Measurements from ENCODE around the gene AGBL2.

Gene AGBL2

GRCh38 chr11:47725442-47726117 is 10.4 kb upstream of the AGBL2 start:
- no peaks in the 10 kb centered on the region for H3K27me3 ChIP-seq (ENCODE audit: low read depth, low read length)
- peaks cover 6% of the 10 kb centered on the region; the same call in 1 of the 2 replicates for H3K4me1 ChIP-seq (ENCODE audit: low read length)
- H2AFZ ChIP-seq (ENCODE audit: low read depth, low read length) = no peak overlapping the region
- peaks cover 21% of the 10 kb centered on the region for H3K79me2 ChIP-seq (ENCODE audit: low read length)
- H3K9me3 ChIP-seq (ENCODE audit: insufficient read depth, low read length) = no peaks in the 10 kb centered on the region
- 0 out of 2 replicates have a peak, but pooled peaks cover 3% of the 10 kb centered on the region for H4K20me1 ChIP-seq (ENCODE audit: insufficient read depth, low read length)
- TF ChIP-seq EZH2phosphoT487 (IDR thresholded peaks at IDR 0.05; ENCODE audit: low read depth) = no peak
- TF ChIP-seq, protein P1, sequence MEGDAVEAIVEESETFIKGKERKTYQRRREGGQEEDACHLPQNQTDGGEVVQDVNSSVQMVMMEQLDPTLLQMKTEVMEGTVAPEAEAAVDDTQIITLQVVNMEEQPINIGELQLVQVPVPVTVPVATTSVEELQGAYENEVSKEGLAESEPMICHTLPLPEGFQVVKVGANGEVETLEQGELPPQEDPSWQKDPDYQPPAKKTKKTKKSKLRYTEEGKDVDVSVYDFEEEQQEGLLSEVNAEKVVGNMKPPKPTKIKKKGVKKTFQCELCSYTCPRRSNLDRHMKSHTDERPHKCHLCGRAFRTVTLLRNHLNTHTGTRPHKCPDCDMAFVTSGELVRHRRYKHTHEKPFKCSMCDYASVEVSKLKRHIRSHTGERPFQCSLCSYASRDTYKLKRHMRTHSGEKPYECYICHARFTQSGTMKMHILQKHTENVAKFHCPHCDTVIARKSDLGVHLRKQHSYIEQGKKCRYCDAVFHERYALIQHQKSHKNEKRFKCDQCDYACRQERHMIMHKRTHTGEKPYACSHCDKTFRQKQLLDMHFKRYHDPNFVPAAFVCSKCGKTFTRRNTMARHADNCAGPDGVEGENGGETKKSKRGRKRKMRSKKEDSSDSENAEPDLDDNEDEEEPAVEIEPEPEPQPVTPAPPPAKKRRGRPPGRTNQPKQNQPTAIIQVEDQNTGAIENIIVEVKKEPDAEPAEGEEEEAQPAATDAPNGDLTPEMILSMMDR (IDR thresholded peaks at IDR 0.05; ENCODE audit: low read depth, low read length) = no peak
- H3K27ac ChIP-seq (ENCODE audit: low read length) = no peak overlapping the region
- H3K36me3 ChIP-seq (replicated peaks; ENCODE audit: low read depth, low read length) = peaks cover 62% of the 10 kb centered on the region
- no peak overlapping the region for H3K4me2 ChIP-seq (ENCODE audit: low read length)
- H3K4me3 ChIP-seq (ENCODE audit: low read length) = no peak overlapping the region
- H3K9ac ChIP-seq (ENCODE audit: low read length) = no peak overlapping the region

- H3K9me3 ChIP-seq (ENCODE audit: insufficient read depth, low read length) = no peaks in the 10 kb centered on the region
- H4K20me1 ChIP-seq (ENCODE audit: insufficient read depth, low read length) = no peaks in the 10 kb centered on the region
- TF ChIP-seq, protein P1 (IDR thresholded peaks at IDR 0.05; ENCODE audit: low read depth, low read length) = no peak
- TF ChIP-seq EZH2phosphoT487 (IDR thresholded peaks at IDR 0.05; ENCODE audit: low read depth) = no peak
- no peaks in the 10 kb centered on the region for H3K27me3 ChIP-seq (ENCODE audit: low read depth, low read length)
- H3K4me3 ChIP-seq (ENCODE audit: low read length) = no peak overlapping the region
- H3K36me3 ChIP-seq (replicated peaks; ENCODE audit: low read depth, low read length) = peaks cover 55% of the 10 kb centered on the region
- no peak overlapping the region for H3K4me2 ChIP-seq (ENCODE audit: low read length)
- peaks cover 10% of the 10 kb centered on the region for H3K79me2 ChIP-seq (ENCODE audit: low read length)
- H2AFZ ChIP-seq (ENCODE audit: low read depth, low read length) = no peak overlapping the region
- H3K27ac ChIP-seq (ENCODE audit: low read length) = no peak overlapping the region
- no peak overlapping the region for H3K9ac ChIP-seq (ENCODE audit: low read length)
- H3K4me1 ChIP-seq (ENCODE audit: low read length) = no peaks in the 10 kb centered on the region
Observed at GRCh38 chr11:47724041-47724729, 9.0 kb upstream of the AGBL2 start.

DNA sequence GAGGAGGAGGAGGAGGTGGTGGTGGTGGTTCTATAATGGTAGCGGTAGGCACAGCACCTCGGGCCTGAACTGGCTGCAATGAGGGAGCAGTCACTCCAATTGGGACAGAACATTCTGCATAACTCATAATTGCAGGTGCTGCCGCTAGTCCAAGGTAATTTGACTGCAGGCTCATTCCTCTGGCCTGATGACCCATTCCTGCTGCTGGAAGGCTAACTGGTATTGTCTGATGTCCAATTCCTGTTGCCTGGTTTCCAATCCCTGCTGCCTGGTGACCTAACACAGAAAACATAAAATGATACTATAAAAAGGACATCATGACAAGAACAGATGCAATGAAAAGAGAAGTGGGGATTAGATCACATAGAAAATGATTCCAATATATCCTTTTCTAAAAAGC is 7.9 kb upstream of the AGBL2 start:
- Histone ChIP-seq H3K4me3 (ENCODE audit: low read length) (no peak overlapping the region), H3K27ac (ENCODE audit: low read length) (no peak overlapping the region), H3K9me3 (ENCODE audit: insufficient read depth, low read length) (no peaks in the 10 kb centered on the region), H3K36me3 (replicated peaks; ENCODE audit: low read depth, low read length) (peaks cover 62% of the 10 kb centered on the region), H2AFZ (ENCODE audit: low read depth, low read length) (no peak overlapping the region), H3K4me1 (ENCODE audit: low read length) (no peaks in the 10 kb centered on the region), H3K27me3 (ENCODE audit: low read depth, low read length) (no peaks in the 10 kb centered on the region), H3K79me2 (ENCODE audit: low read length) (peaks cover 10% of the 10 kb centered on the region; the same call in 1 of the 2 replicates), H3K4me2 (ENCODE audit: low read length) (no peak overlapping the region), H3K9ac (ENCODE audit: low read length) (no peak overlapping the region), H4K20me1 (ENCODE audit: insufficient read depth, low read length) (no peaks in the 10 kb centered on the region)
- TF ChIP-seq, protein P1 (IDR thresholded peaks at IDR 0.05; ENCODE audit: low read depth, low read length) = no peak
- no peak for TF ChIP-seq EZH2phosphoT487 (IDR thresholded peaks at IDR 0.05; ENCODE audit: low read depth)

GRCh38 chr11:47720651-47721050 is 5.5 kb upstream of the AGBL2 start:
- no peak for TF ChIP-seq EZH2phosphoT487 (IDR thresholded peaks at IDR 0.05; ENCODE audit: low read depth)
- TF ChIP-seq, protein P1 (IDR thresholded peaks at IDR 0.05; ENCODE audit: low read depth, low read length) = no peak
- no peaks in the 10 kb centered on the region for H3K9me3 ChIP-seq (ENCODE audit: insufficient read depth, low read length)
- H3K79me2 ChIP-seq (ENCODE audit: low read length) = 0 out of 2 replicates have a peak, but pooled peaks cover 7% of the 10 kb centered on the region
- no peak overlapping the region for H3K27ac ChIP-seq (ENCODE audit: low read length)
- no peak overlapping the region for H3K4me3 ChIP-seq (ENCODE audit: low read length)
- peaks cover 60% of the 10 kb centered on the region for H3K36me3 ChIP-seq (replicated peaks; ENCODE audit: low read depth, low read length)
- no peaks in the 10 kb centered on the region for H4K20me1 ChIP-seq (ENCODE audit: insufficient read depth, low read length)
- no peaks in the 10 kb centered on the region for H3K27me3 ChIP-seq (ENCODE audit: low read depth, low read length)
- H3K4me1 ChIP-seq (ENCODE audit: low read length) = no peaks in the 10 kb centered on the region; the same call in 1 of the 2 replicates
- H2AFZ ChIP-seq (ENCODE audit: low read depth, low read length) = no peak overlapping the region
- H3K9ac ChIP-seq (ENCODE audit: low read length) = no peak overlapping the region
- H3K4me2 ChIP-seq (ENCODE audit: low read length) = no peak overlapping the region

All from OCI-LY3 (cell line).